ENCODE measurements around the gene ADGRL3.

DNA sequence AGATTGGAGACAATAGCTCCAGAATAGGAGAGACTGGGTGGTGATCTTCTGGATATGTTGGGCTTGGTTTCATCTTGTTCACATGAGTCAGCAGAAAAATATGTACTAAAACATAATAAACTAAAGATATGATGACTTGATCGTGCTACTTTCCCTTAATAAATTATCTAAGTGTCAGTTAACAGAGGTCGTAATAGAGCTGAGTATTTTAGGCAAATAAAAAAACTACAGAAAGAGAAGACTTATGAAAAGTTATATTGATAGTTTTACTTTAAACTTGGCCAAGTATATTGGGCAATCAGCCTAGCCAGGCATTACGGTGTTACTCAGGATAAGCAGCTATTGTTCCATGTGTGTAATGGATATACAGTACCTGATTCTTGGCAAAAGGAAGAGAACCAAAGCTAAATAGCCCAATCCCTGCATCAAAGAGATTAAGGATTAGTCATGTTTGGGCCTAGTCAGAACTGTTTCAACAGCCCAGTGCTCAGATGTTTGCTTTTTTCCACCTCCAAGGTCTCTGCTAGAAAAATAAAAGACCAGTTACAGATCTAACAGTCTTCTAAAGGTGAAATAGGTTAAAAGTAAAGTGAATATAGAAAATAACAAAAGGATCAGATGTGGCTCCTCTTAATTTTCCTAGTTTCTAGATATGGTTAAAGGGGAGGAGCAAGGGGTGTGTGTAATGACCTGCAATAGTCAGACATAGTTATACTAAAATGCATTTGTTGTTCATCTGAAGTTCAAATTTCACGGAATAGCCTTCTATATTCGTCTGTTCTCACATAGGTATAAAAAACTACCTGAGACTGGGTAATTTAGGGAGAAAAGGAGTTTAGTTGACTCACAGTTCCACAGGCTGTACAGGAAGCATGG is 262.6 kb downstream of the ADGRL3 start:
- TF ChIP-seq POLR2AphosphoS5 (IDR thresholded peaks at IDR 0.05) (no peak), POLR2A (IDR thresholded peaks at IDR 0.05; ENCODE audit: low read depth) (no peak)

Measured in esophagus muscularis mucosa (tissue), 2 donors.